ENCODE measurements around the gene GABRB3. TPM values are rescaled to one million over a fixed set of nuclear protein-coding genes. Genes with fewer than 3 reads are reported as not detected.

Gene GABRB3
- total and polyA plus RNA-seq, 2 of the 8 experiments (the other 6 are each of a cell fraction or from before 2014, with no cell fraction given), result 98.8 to 163 TPM

- TF ChIP-seq PHF8 (conservative IDR thresholded peaks at IDR 0.05; ENCODE audit: low read depth, low read length), result no peak
- no peak for TF ChIP-seq EZH2 (IDR thresholded peaks at IDR 0.05; ENCODE audit: low read depth, low read length, severe bottlenecking)
- no peak for TF ChIP-seq RAD21 (IDR thresholded peaks at IDR 0.05 in 1 of 2, conservative IDR thresholded peaks at IDR 0.05 in 1 of 2; ENCODE audit: low read depth in 2 of 2, low read length in 2 of 2)
- TF ChIP-seq GTF2F1 (IDR thresholded peaks at IDR 0.05; ENCODE audit: borderline replicate concordance, low read depth, low read length), result no peak
- TF ChIP-seq RBBP5 (IDR thresholded peaks at IDR 0.05; ENCODE audit: borderline replicate concordance, low read depth, low read length), result no peak
- TF ChIP-seq SIX5 (IDR thresholded peaks at IDR 0.05; ENCODE audit: low read depth, low read length), result no peak
- TF ChIP-seq TEAD4 (IDR thresholded peaks at IDR 0.05; ENCODE audit: low read depth, low read length), result no peak
- no peak for TF ChIP-seq RNF2 (IDR thresholded peaks at IDR 0.05; ENCODE audit: borderline replicate concordance, low read depth, low read length, missing control alignments, poor library complexity, severe bottlenecking)
Measured at GRCh38 chr15:26571346-26571745, 201.5 kb downstream of the GABRB3 start (continued).

Data from H1 (cell line).